ENCODE measurements around the gene WT1.

DNA sequence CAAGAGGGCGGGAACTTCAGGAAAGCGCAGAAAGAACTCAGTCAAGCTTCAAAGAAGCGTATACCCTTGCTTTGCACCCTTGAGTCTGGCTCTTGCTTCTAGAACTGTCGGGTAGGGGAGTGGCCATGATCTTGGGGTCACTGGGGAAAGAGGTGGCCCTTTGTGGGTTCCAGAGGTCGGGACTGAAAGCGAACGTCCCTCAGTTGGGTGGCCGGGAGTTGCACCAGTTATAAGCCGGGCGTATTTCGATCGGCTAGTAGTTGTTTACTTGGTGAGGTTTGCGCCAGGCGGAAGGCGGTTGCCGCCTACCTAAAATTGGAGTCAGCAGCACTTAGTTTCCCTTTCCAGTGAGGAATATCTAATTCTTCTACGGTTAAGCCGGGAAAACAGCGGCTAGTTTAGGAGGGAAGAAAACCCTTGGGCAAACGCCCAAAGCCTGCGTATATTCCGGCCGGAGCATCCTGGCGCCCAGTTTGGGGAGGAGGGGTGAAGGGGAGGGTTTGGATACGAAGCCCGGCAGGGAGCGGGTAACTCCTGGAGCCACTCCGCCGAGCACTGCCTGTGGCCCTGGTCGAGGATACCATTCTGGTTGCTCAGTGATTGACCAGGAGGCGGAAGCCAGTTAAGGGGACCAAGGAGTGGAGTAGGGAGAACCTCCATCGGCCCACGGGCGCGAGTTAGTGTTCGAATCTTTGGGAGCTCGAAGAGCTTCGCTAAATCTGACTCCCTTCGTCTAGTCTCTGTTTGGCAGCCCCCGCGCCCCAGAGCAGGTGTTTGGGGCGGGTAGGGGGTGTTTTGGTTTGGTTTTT, 807 bp upstream of the WT1 start:
- no peak for TF ChIP-seq CTCF (IDR thresholded peaks at IDR 0.05; ENCODE audit: borderline replicate concordance, extremely low read depth, low read length, poor library complexity, severe bottlenecking)
- no peak for TF ChIP-seq EZH2 (IDR thresholded peaks at IDR 0.05; ENCODE audit: borderline replicate concordance, low read depth, low read length, severe bottlenecking)

Data from DND-41 (cell line).